Gastrocnemius medialis (tissue), 4 donors: ENCODE data around the gene TCHHL1.

ENCODE experiments used
- CTCF ChIP-seq, 5 experiments: fragments of 450-650 bp in 3 of 5; fragments of 200-600 bp in 2 of 5; sonication (generic) in 2 of 5; IDR thresholded peaks in 4 of 5; conservative IDR thresholded peaks in 1 of 5; 1 replicate in 4 of 5; 2 replicates in 1 of 5; pipeline ENCODE4 v1.5.1; 2016 to 2019; ENCODE audit warnings: antibody characterized with exemption in 5 of 5, mild to moderate bottlenecking in 3 of 5, moderate library complexity in 3 of 5
- POLR2A ChIP-seq, 2 donors: fragments of 450-650 bp; IDR thresholded peaks; one replicate each; pipeline ENCODE4 v1.6.1; 2017; ENCODE audit warnings: antibody characterized with exemption in 2 of 2, mild to moderate bottlenecking in 2 of 2, moderate library complexity in 2 of 2

DNA sequence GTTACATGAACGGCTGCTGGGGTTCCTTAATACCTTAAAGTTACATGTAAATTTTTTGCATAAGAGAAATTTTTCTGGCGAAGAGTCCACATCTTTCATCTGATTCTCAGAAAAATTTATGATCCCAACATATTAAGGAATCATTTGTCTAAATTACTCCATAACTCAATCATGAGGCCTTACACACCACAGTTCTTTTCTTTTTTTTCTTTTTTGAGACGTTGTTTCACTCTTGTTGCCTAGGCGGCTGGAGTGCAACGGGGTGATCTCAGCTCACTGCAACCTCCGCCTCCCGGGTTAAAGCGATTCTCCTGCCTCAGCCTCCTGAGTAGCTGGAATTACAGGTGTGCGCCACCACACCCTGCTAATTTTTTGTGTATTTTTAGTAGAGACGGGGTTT, 50.0 kb downstream of the TCHHL1 start:
- TF ChIP-seq CTCF (IDR thresholded peaks at IDR 0.05 in 4 of 5, conservative IDR thresholded peaks at IDR 0.05 in 1 of 5) (no peak), POLR2A (IDR thresholded peaks at IDR 0.05) (no peak)
